GM12892 (cell line): ENCODE data around the gene LMO1.

Experiments
- DNase-seq: peaks from one replicate; pipeline ENCODE4 v3.0.0; 2011; ENCODE audit not compliant: insufficient read length
- FAIRE-seq: peaks from 2 replicates; lab custom pipeline; 2011; peaks lifted over from hg19 to GRCh38; lab: Jason Lieb, UNC
- POLR2A ChIP-seq: IDR thresholded peaks from 2 replicates; pipeline ENCODE4 v1.6.1; 2011; ENCODE audit warnings: low read depth, low read length, control low read depth
- POLR2AphosphoS5 ChIP-seq: IDR thresholded peaks from 2 replicates; pipeline ENCODE4 v1.6.1; 2011; ENCODE audit warnings: low read depth, low read length, control low read depth
- TAF1 ChIP-seq: IDR thresholded peaks from 2 replicates; pipeline ENCODE4 v1.6.1; 2011; ENCODE audit warnings: low read depth, mild to moderate bottlenecking, control low read depth, low read length, borderline replicate concordance

The LMO1 gene

DNA sequence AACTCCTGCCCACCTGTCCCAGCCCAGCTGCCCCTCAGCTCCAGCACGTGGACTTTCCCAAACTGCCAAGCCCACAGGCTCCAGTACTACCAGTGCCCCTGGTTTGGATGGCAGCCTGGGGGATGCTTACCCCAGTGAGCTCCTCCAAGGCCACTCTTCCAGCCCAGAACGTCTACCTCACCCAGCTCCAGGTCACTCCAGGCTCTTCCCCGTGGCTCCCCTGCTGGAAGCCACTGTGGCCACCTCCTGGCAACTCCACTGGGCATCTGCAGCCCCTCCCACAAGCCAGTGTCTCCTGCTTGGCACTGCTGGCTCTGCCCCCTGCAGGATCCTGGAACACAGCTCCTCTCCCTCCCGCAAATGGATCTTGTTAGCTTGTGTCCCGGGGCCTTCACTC lies 29.3 kb downstream of the LMO1 start:
- FAIRE-seq (no peak), DNase-seq (no peak)
- TF ChIP-seq TAF1 (no peak), POLR2AphosphoS5 (no peak), POLR2A (no peak)

DNA sequence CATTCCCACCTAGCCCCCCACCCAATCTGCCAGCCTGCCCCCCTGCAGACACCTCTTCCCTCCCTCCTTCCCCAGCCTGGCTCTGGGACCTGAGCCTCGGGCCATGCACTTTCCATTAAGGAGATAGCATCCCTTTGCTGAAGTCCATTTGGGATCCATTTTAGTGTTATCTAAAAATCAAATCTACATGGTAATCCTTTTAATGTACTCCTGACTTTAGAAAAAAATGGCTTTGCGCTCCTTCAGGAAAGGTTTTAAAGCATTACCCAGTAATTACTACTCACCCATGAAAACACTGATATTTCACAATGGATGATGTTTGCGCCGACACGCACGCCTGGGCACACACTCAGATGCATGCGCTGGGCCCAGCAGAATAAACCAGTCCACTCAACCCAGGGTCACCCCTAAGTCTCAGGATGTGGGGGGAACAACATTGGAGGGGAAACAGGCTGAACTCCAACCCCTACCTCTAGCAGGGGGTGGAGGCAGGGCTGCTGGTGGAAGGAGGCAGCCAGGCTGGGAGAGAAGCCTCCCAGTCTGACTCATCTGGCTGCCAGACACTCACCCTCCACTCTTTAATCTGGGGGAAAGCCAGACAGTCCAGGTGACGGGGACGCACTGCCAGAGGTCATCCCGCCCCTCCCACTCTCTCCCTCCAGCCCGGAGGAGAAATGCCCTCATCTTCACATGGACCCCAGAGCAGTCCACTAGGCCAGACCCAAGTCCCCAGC lies 29.8 kb downstream of the LMO1 start:
- no peak for TF ChIP-seq POLR2AphosphoS5
- no peak for TF ChIP-seq POLR2A
- TF ChIP-seq TAF1, result no peak
- DNase-seq (no peak), FAIRE-seq (no peak)

DNA sequence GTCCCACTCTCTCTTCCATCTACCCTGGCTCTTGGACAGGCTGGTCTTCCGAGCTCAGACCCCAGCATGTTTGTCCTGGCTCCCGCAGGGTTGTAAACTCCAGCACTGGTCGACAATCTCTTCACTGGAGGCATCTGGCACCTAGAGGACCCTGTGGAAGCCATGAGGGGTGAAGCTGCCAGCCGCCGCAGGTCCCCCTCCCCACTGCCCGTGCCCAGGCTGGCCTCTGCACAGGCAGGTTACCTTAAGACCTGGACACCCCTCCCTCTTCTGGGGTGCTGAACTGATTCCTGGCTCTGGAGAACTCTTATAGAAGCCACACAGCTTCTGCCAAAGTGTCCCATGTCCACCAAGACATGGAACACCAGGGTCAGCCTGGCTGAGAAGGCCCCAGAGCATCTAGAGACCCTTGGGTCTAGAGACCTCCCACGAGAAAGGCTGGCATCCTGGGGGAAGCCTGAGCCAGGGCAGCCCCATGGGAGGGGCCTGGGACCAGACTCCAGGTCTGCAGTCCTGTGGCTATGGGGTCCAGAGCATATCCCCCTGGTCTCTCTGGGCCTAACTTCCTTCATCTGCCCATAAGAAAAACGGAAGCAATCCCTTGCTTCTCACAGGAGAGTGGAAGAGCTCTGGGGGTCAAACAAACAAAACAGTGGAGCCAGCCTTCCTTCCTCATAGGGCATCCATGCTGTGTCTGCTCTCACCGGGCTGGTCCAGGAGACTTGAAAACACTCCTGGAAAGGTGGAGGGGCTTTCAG lies 30.6 kb downstream of the LMO1 start:
- DNase-seq (no peak), FAIRE-seq (no peak)
- no peak for TF ChIP-seq POLR2A
- TF ChIP-seq POLR2AphosphoS5, result no peak
- TF ChIP-seq TAF1, result no peak

DNA sequence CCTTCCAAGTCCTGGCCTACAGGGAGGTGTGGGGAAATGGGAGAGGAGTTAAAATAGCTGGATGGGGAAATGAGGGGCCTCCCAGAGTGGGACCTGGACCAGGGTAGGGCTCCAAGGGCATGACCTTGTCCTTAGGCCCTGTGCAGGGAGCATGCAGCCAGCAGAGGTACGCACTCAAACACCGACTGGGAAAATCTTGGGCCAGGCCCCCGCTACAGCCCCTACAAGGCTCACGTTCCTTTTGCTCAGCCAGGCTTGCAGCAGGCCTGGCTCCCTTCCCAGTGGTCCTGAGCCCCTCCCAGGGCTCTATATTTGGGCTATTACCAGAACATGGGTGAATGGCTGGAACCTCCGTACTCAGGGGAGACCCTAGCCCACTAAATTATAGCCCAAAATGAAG lies 31.3 kb downstream of the LMO1 start:
- FAIRE-seq, result no peak
- no peak for TF ChIP-seq TAF1
- no peak for TF ChIP-seq POLR2AphosphoS5
- no peak for TF ChIP-seq POLR2A
- DNase-seq, result no peak

DNA sequence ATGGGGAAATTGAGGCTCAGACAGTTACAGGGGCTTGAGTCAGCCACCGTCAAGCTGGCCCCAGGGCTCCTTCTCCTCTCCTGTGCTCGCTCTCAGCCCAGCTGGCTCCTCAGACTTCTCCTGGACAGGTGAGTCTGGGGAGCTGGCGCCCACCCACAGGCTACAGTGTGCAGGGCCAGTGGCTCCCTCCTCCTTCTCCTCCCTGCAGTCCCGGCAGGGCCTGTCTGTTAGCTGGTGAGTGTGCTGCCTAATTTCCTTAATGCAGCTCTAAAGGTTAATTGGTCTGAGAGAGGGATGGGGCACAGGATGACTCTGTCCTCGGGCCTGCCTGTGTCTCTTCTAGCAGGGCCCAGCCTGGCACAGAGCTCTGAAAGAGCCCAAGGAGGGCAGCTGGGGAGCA lies 31.7 kb downstream of the LMO1 start:
- TF ChIP-seq POLR2AphosphoS5, result no peak
- TF ChIP-seq POLR2A, result no peak
- TF ChIP-seq TAF1, result no peak
- DNase-seq, result no peak
- no peak for FAIRE-seq

DNA sequence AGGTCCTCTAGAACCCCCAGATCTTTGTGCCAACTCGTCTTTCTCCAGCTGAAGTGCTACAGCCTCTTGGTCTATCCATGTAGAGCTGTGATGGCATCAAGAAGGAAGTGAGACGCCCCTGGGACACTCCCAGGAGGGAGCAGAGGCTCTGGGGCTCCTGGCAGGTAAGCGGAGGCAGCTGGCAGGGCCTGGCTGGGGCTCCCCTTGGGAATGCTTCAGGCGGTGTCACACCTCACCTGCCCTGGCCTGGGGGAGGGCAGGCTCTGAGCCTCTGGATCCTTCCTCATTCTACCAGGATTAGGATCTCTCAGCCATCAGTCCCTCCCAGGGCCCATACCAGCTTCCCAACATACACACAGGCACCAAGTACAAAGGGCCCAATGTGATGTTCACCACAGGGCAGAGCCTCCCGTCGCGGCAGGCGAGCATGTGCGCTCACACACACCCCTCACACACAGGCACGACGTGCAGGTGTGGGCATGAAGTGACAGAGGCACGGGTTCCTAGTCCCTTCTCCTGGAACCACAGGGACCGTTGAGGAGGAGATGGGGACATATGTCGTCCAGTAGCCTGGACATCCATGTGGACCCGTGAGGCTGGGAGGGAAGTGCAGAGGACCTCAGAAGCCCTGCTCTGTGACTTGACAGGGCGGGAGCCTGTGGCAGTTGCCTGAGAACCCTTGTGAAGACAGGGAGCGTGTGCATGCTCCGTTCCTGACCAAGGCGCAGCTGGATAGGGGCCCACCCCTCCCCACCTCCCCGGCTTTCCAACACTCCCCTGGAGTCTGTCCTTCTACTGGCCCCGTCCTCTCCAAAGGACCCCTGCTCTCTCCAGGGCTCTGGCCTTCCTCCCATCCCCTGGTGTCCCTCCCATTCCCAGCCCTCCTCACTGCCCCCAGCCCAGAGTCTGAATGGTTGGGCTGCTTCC lies 32.5 kb downstream of the LMO1 start:
- no peak for TF ChIP-seq POLR2A
- no peak for TF ChIP-seq TAF1
- no peak for TF ChIP-seq POLR2AphosphoS5
- DNase-seq, result no peak
- no peak for FAIRE-seq

DNA sequence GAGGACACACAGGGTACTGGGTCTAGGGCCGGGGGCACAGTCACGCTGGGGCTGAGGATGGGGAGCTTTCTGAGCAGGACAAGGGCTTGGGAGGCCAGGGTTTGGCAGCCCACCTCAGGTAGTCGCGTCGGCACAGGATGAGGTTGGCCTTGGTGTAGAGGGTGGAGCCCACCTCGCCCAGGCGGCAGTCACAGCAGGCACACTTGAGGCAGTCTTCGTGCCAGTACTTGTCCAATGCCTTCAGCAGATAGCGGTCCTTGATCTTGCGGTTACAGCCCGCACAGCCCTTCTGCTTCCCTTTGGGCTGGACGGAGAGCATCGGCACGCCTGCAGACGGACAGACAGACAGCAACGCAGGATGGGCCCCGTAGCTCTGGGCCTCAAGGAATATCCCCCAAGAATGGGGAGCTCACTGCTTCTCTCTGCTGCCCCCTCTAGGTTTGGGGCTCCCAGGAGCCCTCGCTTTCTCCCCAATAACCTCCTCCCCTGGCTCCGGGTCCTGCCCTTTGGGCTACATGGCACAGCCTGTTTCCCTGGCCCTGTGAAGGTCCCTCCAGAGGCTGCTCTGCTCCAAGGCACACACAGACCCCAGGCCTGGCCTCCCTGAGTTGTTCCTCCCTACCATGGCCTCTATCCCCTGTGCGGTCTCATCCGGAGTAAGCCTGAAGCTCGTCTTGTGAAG lies 33.4 kb downstream of the LMO1 start:
- FAIRE-seq (no peak), DNase-seq (no peak)
- no peak for TF ChIP-seq POLR2AphosphoS5
- TF ChIP-seq POLR2A, result no peak
- TF ChIP-seq TAF1, result no peak

DNA sequence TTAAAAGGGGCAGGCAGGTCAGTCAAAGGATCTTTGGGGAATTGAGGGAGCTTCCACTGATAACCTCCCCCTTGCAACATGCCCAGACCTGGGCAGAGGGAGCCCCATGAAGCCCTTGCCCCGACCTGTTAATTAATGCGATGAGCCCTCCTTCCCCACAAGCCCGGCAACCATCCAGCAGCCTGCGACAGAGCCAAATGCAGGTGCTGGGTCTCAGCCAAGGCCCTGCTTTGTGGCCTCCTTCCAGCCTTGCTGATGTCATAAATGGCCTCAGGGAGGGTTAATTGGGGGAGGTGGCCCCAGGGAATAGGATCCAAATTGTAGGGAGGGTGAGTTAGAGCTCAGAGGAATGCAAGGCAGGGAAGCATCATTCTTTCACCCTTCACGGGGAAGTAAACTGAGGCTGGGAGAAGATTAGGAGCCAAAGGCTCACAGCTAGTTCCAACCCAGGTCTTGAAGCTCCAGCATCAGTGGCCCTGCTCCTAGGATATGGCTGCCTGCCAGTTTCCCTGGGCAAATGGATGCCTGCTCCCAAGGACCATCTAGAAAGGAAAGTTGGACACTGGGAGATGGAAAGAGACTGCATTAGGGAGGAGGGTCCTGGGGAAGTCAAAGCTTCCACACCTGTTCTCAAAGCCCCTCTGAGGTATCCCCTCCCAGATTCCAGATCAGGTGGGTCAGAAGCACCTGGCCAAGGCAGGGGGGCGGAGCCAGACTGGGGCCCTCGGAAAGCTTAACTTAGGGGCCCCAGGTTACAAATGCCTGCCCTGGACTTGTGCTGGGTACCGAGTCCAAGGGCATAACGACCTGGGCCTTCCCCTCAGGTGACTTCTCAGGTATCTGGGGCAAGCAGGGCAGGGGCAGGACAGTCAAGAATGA lies 34.1 kb downstream of the LMO1 start:
- TF ChIP-seq POLR2A, result no peak
- no peak for TF ChIP-seq TAF1
- TF ChIP-seq POLR2AphosphoS5, result no peak
- no peak for DNase-seq
- FAIRE-seq, result no peak

DNA sequence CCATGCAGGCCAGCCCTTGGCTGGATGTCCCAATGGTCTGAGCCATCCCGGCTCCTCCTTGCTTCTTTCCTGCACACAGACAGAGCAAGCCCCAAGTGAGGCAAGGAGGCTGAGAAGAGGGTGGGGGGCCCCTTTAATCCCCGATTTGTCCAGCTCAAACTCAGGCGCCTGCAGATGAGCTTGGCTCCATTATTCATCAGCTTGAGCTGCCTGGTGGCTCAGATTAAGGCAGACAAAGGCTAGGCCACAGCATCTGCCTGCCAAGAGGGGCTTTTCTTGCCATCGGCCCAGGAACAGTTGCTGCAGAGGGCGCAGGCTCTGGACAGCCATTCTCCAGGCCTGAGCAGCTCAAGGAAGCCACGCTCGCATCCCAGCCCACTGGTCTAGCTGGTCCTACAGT lies 35.4 kb downstream of the LMO1 start:
- FAIRE-seq (no peak), DNase-seq (no peak)
- no peak for TF ChIP-seq TAF1
- no peak for TF ChIP-seq POLR2AphosphoS5
- TF ChIP-seq POLR2A, result no peak
